Subcutaneous abdominal adipose tissue (tissue), 5 donors: ENCODE data around the gene USP10.

Source experiments
- H3K27ac ChIP-seq: one replicate; pipeline ENCODE4 v1.7.0; 2013; ENCODE audit warnings: low read depth, mild to moderate bottlenecking, inconsistent platforms, low read length, moderate library complexity
- H3K27me3 ChIP-seq, 5 donors: one replicate each; pipeline ENCODE4 v1.7.0; 2013; ENCODE audit warnings: low read length in 5 of 5, inconsistent platforms in 1 of 5; ENCODE audit not compliant: control insufficient read depth in 5 of 5, insufficient read depth in 4 of 5
- H3K36me3 ChIP-seq, 5 donors: one replicate each; pipeline ENCODE4 v1.7.0; 2013; ENCODE audit warnings: low read length in 5 of 5; ENCODE audit not compliant: control insufficient read depth in 5 of 5, insufficient read depth in 5 of 5
- H3K4me1 ChIP-seq, 5 donors: one replicate each; pipeline ENCODE4 v1.7.0; 2013; ENCODE audit warnings: low read length in 5 of 5, mild to moderate bottlenecking in 3 of 5, moderate library complexity in 1 of 5; ENCODE audit not compliant: control insufficient read depth in 5 of 5, insufficient read depth in 5 of 5
- H3K4me3 ChIP-seq, 5 donors: one replicate each; pipeline ENCODE4 v1.7.0; 2013; ENCODE audit warnings: low read length in 5 of 5, low read depth in 1 of 5
- H3K9ac ChIP-seq, 5 donors: one replicate each; pipeline ENCODE4 v1.7.0; 2013; ENCODE audit warnings: low read length in 5 of 5, mild to moderate bottlenecking in 4 of 5, moderate library complexity in 3 of 5
- H3K9me3 ChIP-seq, 5 donors: one replicate each; pipeline ENCODE4 v1.7.0; 2013; ENCODE audit warnings: low read length in 5 of 5; ENCODE audit not compliant: control insufficient read depth in 5 of 5
- donor health status: healthy.
- donor health status: healthy.
- donor health status: healthy.
- donor health status: healthy.
- donor health status: healthy.

The USP10 gene

DNA sequence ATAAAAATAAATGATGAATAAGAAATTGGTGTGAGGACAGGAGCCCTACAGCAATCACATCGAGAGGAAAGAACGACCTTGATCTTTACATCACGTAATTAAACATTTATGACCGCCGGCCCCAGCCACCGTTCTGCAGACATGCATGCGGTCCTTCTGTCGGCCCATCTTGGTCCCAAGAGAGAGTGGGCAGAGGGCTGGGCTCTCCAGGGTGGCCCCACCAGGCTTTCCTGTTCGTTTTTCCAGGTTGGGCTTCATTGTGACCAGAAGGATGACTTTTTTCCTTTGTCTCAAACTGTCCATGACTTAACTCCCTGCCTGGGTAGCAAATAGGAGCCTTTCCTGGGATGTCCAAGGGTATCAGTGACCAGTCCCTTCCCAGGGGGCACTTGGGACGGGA lies 116.7 kb downstream of the USP10 start:
- Histone ChIP-seq H3K4me1 (peaks cover 5 to 26% (median 21%) of the 10 kb centered on the region in 5 donors), H3K36me3 (no peaks in the 10 kb centered on the region), H3K27me3 (peaks cover 14 to 27% (median 20%) of the 10 kb centered on the region in 5 donors), H3K4me3 (no peak overlapping the region), H3K9ac (no peak overlapping the region), H3K27ac (no peak overlapping the region), H3K9me3 (peaks cover 0 to 4% (median 0%) of the 10 kb centered on the region in 5 donors)

- Histone ChIP-seq H3K36me3 (no peaks in the 10 kb centered on the region), H3K27ac (no peak overlapping the region), H3K4me1 (peaks cover 5 to 33% (median 26%) of the 10 kb centered on the region in 5 donors), H3K4me3 (no peak overlapping the region), H3K9me3 (peaks cover 0 to 2% (median 0%) of the 10 kb centered on the region in 5 donors), H3K27me3 (peaks cover 17 to 32% (median 20%) of the 10 kb centered on the region in 5 donors), H3K9ac (no peak overlapping the region)
Measured at GRCh38 chr16:84817206-84817605, 117.4 kb downstream of the USP10 start.

- H3K27me3 ChIP-seq, result peaks cover 15 to 35% (median 21%) of the 10 kb centered on the region in 5 donors
- peaks cover 5 to 33% (median 26%) of the 10 kb centered on the region in 5 donors for H3K4me1 ChIP-seq
- no peak overlapping the region for H3K27ac ChIP-seq
- no peaks in the 10 kb centered on the region for H3K36me3 ChIP-seq
- H3K9me3 ChIP-seq, result peaks cover 0 to 2% (median 0%) of the 10 kb centered on the region in 5 donors
- no peak overlapping the region for H3K4me3 ChIP-seq
- no peak overlapping the region for H3K9ac ChIP-seq
Measured at GRCh38 chr16:84817613-84818012, 117.8 kb downstream of the USP10 start.

DNA sequence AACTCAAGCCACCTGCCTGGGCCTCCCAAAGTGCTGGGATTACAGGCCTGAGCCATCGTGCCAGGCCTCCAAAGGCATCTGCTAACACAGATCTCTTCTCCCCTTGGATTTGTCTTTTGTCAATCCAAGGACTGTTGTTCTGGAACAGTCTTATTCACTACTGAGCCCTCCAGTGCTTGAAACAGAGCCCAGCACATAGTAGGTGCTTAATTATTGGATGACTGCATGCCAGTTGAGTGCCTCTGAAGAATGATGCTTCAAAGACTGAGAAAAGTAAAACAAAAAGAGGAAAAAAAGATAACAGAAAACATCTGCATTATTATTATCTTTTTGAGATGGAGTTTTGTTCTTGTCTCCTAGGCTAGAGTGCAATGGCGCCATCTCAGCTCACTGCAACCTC lies 118.3 kb downstream of the USP10 start:
- Histone ChIP-seq H3K36me3 (no peaks in the 10 kb centered on the region), H3K27me3 (peaks cover 14 to 41% (median 22%) of the 10 kb centered on the region in 5 donors), H3K27ac (no peak overlapping the region), H3K9ac (no peak overlapping the region), H3K4me1 (peaks cover 5 to 33% (median 26%) of the 10 kb centered on the region in 5 donors), H3K4me3 (no peak overlapping the region), H3K9me3 (peaks cover 0 to 2% (median 0%) of the 10 kb centered on the region in 5 donors)

DNA sequence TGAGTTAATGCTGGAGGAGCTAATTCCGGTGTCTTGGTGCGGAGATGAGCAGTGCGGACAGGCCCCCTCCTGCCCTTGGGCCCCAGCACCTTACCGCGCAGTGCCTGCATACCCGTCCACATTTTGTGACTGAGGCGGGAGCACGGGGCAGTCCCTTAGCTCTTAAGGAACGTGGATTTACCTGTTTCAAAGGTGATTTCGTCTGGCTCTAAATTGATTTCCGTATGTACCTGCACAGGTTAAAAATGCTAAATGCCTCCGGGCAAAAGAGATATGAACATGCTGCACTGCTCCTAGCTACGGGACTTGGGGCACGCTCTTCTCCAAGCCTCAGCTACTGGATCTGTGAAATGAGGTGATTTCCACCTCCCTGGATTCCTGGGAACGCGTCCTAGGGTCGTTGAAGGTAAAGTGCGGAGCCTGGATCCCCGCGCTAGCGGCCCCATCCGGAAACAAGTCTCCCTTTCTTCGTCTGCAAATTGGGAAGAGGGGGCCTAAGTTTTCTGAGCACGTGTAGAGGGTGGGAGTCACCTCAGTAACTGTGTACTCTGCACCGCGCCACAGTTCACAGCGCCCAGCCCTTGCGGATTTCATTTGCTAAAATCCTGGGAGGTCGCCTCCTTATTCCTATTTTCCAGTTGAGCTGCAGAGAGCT lies 119.3 kb downstream of the USP10 start:
- Histone ChIP-seq H3K27ac (no peak overlapping the region), H3K9me3 (no peaks in the 10 kb centered on the region), H3K36me3 (no peaks in the 10 kb centered on the region), H3K4me1 (peaks cover 5 to 37% (median 26%) of the 10 kb centered on the region in 5 donors), H3K4me3 (peak overlapping the region in 2 of 5 donors; percentile 32 to 68), H3K9ac (no peak overlapping the region), H3K27me3 (peaks cover 14 to 44% (median 22%) of the 10 kb centered on the region in 5 donors)

DNA sequence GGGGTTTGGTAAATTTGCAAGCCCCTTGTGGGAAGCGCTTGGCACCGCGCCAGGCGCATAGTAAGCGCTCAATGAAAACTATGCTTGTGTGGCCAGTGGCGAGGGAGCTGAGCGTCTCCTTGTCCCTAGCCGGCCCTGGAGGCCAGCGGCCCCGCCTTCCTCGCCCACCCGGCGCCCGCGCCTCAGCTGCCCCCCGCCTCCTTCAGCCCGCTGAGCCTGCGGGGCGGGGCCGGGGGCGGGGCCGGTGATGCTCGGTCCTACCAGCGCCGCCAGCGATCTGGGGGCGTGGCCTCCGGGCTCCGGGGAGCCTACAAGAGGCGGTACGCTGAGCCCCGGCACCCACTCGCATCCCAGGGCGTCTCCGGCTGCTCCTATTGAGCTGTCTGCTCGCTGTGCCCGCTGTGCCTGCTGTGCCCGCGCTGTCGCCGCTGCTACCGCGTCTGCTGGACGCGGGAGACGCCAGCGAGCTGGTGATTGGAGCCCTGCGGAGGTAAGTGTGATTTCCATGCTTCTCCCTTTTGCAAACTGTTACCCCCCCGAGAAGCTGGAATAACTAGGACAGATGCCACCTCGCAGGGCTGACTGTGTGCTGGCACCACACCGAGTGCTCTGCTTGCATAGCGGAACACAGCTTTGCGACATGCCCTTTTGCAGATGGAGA lies 120.0 kb downstream of the USP10 start, which contains the start of gene CRISPLD2:
Gene CRISPLD2, plus strand, starts transcription at position 342 of the 661 bp plus-strand sequence. CDS start 18,511 bp downstream, outside the sequence.
- Histone ChIP-seq H3K4me1 (peaks cover 5 to 37% (median 26%) of the 10 kb centered on the region in 5 donors), H3K27me3 (peaks cover 14 to 47% (median 21%) of the 10 kb centered on the region in 5 donors), H3K27ac (no peak within 1 kb of the TSS), H3K9ac (peak within 1 kb of the TSS in 1 of 5 donors; percentile 37), H3K9me3 (no peaks in the 10 kb centered on the region), H3K4me3 (peak within 1 kb of the TSS; percentile 61 to 82 (median 68)), H3K36me3 (no peaks in the 10 kb centered on the region)

DNA sequence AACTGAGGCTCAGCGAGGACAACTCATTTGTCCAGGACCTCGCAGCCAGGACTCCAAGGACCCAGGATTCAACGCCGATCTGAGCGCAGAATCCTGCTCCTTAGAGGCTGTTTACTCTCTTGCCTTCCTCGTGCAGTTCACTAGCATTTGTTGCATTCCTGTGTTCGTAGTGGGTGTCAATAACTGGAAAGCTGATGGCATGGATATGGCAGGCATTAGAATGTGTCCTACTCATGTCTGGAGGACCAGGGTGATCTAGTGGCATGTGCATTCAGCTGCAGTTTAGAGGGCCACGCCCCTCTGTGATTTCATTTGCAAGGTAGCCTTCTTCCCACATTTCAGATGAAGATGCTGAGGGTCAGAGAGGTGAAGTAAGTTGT lies 120.5 kb downstream of the USP10 start:
- Histone ChIP-seq H3K9ac (peak overlapping the region in 1 of 5 donors; percentile 37), H3K4me1 (peaks cover 5 to 35% (median 26%) of the 10 kb centered on the region in 5 donors), H3K4me3 (peak overlapping the region; percentile 61 to 82 (median 68)), H3K36me3 (no peaks in the 10 kb centered on the region), H3K9me3 (no peaks in the 10 kb centered on the region), H3K27ac (no peak overlapping the region), H3K27me3 (peaks cover 14 to 44% (median 16%) of the 10 kb centered on the region in 5 donors)

DNA sequence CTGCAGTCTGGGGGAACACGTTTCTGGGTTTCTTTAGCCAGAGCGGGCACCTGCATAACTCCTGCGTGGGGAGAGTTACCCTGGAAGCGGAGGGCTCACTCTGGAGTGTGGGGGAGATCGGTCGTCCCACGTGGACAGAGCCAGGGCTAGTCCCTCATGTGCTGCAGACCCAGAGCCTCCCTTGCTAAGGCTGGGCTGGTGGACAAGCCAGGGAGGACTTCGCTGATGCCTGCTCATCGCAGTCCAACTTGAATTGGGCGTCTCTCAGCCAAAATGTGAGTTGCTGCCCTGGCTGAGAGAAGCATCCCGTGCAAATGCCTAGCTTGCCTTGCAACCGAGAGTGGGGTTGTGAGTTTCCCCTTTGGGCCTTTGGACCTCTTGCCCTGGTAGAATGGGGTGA lies 121.0 kb downstream of the USP10 start:
- Histone ChIP-seq H3K27me3 (peaks cover 13 to 44% (median 16%) of the 10 kb centered on the region in 5 donors), H3K36me3 (no peaks in the 10 kb centered on the region), H3K27ac (no peak overlapping the region), H3K9me3 (no peaks in the 10 kb centered on the region), H3K9ac (peak overlapping the region in 1 of 5 donors; percentile 41), H3K4me3 (peak overlapping the region; percentile 61 to 82 (median 68)), H3K4me1 (peaks cover 5 to 33% (median 25%) of the 10 kb centered on the region in 5 donors)

DNA sequence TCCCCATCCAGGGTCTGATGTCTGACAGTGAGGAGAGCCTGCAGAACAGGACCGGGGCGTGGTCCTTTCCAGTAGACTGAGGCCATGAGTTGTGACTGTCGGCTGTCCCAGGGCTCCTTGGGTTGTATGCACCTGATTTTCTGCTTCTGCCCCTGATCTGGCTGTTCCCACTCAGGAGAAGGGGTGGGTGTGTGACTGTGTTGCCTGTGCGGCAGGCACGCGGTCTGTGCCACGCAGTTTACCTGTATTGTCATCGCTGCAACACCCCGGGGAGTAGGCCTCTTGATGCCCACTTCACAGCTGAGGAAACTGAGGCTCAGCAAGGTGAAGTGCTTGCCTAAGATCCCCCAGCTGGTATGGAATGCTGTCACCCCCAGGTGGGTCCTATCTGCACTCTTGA lies 121.4 kb downstream of the USP10 start:
- Histone ChIP-seq H3K27ac (no peak overlapping the region), H3K9ac (peak overlapping the region in 1 of 5 donors; percentile 41), H3K27me3 (peaks cover 14 to 45% (median 16%) of the 10 kb centered on the region in 5 donors), H3K4me1 (peaks cover 5 to 33% (median 25%) of the 10 kb centered on the region in 5 donors), H3K4me3 (peak overlapping the region; percentile 61 to 82 (median 68)), H3K9me3 (no peaks in the 10 kb centered on the region), H3K36me3 (no peaks in the 10 kb centered on the region)
